CD4-positive, alpha-beta T cell treated with Interferon gamma for 1 hour (primary cell): ENCODE results near the gene EYA3.
A peak's percentile ranks its signal among the peaks of the same experiment; 100 is the strongest.

Experiments
- DNase-seq: peaks from one replicate; pipeline ENCODE4 v3.0.0-alpha.2; 2020

EYA3 gene

DNA sequence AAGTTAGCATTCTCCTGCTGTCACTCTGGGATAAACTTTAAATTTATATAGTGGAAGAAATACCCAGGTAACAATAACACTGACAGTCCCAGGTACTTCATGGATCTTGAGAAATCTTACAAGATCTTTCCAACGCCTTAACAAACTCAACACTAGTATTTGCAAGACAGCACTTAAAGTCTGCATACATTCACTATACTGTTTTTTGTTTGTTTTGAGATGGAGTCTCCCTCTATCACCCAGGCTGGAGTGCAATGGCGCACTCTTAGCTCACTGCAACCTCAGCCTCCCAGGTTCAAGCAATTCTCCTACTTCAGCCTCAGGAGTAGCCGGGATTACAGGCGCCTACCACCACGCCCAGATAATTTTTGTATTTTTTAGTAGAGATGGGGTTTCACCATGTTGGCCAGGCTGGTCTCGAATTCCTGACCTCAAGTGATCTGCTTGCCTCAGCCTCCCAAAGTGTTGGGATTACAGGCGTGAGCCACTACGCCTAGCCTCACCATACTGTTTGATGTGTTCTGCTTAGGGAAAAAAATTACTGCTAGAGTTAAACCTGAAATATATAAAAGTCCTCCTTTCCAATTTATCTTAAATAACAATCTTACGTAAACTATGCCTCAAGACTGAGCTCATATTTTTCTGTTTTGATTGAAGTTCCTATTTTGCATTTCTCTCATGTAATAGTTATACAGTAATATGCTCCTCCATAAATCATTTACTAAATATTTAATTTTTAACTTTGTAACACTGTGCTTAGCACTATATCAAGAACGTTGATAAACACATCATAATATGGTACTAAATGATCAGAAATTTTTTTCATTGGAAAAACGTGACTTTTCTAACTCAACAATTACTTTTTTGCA lies 17.5 kb downstream of the EYA3 start:
- DNase-seq = no peak

DNA sequence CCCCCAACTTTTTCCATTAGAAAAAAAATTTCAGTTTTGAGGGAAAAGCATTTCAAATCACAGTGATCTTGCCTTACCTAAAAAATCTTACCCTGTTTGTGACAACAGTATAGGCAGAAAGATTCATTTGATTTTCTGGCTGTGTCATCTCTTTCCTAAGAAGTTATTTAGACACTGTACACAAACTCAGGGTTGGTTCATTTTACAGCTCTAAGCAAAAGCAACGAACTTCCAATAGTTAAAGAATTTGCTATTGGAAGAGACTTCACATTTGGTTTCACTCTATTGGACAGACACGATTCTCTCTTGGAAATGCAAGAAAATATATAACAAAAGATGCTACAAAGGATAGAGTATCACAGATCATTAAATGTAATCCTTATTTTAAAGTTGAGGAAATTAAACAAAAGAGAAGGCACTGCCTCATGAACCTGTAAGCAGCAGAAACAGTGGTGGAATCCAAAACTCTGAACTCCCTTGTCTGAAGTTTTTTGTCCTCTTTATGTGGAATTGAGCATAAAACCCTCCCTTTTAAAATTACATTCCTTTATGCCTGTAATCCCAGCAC lies 20.8 kb downstream of the EYA3 start:
- DNase-seq = no peak

DNA sequence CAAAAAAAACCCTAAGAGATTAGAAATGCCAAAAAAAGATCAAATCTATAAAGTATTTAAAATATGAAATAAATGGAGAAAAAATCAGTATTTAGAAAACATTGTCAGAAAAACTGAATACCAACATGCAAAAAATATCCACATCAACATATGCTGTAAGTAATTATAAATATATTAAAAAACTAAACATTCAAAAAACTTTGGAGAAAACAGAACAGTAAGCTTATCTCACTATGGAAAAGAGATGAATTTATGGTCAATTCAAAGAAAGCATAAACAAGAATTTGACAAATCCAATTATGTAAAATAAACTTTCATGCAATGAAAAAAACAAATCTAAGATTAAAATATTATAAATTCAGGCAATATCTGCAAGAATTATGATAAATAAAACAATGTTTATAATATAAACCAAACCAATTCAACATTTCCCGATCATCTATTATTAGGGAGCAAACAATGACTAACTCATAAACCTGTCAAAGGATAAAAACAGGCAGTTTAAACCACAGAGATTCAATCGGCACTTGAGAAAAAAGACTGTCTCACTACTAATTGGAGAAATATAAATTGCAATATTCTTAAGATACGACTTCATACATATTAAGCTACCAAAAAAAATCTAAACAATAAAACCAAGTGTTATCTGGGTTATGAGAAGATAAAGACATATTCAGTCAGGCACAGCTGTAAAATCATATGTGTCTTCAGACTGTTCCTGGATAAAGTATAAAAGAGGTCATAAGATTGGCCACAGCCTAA lies 21.8 kb downstream of the EYA3 start:
- no peak for DNase-seq

DNA sequence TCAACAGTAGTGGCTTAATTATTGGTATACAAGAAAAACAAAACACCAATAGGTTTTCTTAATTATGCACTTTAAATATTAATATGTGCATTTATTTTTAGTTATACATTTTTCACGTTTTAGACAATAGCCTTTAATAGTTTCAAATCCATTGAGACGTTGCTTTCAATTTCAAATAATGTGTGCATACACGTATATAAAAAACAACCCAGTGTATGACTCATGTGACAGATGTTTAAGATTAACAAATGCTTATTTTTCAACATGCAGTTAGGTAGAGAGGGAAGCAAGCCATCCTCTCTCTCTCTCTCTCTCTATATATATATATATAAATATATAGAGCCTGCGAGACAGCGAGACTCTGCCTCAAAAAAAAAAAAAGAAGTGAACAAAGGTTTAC lies 24.3 kb downstream of the EYA3 start:
- no peak for DNase-seq

DNA sequence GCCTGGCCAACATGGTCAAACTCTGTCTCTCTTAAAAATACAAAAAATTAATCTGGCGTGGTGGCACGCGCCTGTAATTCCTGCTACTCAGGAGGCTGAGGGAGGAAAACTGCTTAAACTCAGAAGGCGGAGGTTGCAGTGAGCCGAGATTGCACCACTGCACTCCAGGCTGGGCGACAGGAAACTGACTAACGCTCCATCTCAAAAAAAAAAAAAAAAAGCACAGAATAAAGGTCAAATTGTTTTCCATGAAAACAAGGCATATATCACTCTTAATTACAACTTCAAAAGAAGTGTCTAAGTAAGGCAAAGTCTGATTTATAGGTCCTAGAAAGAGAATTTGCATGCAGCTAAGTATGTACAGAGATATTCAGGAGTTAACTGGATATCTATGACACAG lies 25.6 kb downstream of the EYA3 start:
- peak; percentile 16 for DNase-seq

DNA sequence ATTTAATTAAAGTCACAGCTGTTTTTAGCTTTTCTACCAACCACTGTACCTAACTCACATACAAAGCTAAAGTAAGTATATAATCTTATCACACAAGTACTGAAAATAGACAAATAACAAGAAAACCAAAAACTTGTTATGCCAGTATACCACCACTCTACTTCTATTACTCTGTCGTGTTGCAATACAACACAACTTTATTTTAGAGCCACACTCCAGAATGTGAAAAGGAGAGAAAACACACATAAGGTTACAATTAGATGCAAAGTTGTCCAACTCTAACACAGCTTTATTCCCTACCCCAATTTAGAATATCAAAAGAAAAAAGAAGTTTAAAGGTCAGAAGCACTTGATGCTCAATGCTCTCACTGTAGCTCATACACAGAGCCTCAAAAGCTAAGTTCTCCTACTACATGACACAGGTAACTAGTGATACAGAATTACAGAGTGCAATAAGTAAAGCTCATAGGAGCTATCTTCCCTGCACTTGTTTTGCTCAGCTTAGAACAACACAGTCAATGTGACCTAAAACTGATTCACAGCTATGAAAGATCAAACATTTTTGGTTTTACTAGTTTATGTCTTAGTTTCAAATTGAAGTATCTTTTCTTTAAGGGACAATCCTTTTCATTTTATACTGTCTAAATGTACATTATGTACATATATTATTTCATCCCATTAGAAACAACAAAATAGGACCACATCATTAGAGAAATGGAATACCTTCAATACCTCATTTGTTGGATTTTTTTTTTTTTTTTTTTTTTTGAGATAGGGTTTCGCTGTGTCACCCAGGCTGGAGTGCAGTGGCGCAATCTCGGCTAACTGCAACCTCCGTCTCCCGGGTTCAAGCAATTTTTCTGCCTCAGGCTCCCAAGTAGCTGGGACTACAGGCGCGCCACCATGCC lies 29.2 kb downstream of the EYA3 start:
- no peak for DNase-seq

DNA sequence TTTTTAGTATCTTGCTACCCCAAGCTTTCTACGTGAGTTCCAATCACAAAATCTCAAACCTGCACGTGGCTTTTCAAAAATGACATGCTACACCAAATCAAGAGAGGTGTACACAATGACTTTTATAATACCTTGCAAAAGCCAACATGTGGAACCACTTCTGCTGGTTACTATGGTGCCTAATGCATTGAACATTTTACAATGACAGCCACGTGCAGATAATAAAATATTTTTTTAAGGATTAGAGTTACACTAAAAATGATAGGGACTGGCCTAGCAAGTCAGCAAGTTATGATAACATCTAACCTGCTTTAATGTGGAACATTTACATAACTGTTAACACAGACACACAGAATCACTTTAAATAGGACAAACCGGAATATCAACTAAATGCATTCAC lies 30.2 kb downstream of the EYA3 start:
- no peak for DNase-seq

DNA sequence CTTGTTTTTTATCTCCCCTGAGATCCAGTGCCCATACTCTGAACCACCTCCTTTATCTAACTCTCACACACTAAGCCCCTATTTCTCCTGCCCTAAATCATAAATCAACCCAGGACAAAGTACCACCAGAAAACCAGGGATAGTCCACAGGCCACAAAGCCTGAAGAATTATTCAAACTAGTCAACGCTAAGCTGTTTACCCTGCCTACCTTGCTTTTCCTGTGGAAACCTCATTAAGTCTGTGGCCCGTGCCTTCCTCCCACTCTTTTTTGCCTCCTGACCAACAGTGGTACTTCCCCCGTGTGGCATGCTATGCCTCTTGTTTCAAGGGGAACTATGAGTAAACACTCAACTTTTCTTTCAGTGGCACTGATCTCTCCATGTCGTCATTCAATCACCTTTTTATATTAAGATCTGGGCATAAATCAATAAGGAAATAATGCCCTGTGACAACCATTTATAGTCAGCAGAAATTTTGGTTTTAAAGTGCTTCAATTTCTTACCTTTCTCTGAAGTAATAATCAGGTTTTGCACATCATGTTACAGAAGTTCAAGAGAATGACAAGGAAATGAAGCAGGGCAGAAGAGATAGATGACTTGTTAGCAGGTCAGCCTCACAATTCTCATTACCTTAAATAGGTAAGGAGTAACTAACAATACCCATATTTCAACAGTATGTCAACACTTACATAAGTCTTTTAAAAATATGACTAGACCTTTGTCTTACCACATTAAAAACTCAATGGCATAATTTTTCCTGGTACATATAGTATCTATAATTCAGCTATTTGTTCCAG lies 32.1 kb downstream of the EYA3 start:
- peak; percentile 34 for DNase-seq

DNA sequence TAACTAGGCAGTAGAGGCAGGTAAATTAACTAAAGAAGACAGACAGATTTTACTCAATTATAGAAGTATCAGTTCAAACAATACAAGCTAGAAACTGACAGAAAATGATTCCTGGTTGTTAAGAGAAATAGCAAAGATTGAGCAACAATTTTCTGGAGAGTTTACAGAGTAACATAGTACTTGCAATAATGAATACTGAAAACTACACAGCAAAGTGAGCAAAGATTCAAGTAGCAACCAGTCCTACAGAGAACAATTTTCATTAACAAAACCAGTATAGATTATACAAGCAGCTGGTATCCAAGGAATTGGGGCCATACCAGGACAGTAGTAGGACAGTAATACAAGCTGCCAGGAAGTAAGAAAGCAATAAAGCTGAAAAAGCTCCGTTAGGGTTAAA lies 37.6 kb downstream of the EYA3 start:
- DNase-seq = no peak

DNA sequence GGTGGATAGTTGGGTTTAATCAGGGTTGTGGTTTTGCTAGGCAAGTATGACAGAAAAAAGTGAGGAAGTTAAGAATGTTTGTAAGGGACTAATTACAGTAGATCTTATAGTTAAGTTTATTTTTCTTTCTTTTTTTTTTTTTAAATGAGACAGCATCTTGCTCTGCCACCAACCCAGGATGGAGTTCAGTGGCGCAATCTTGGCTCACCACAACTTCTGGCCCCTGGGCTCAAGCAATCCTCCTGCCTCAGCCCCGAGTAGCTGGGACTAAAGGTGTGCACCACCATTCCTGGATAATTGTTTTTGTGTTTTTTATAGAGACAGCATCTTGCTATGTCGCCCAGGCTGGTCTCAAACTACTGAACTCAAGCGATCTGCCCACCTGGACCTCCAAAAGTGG lies 41.7 kb downstream of the EYA3 start:
- no peak for DNase-seq

DNA sequence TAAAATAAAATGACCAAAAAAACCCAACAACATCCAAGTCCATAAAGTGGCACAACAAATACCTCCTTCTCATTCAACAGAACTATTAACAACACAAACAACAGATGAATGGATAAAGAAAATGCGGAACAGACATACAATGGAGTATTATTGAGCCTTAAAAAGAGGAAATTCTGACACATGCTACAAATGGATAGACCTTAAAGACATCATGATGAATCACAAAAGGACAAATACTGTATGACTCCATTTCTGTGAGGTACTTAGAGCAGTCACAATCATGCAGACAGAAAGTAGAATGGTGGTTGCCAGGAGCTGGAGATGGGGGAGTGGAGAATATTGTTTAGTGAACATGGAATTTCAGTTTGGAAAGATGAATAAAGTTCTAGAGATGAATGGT lies 42.6 kb downstream of the EYA3 start:
- no peak for DNase-seq

DNA sequence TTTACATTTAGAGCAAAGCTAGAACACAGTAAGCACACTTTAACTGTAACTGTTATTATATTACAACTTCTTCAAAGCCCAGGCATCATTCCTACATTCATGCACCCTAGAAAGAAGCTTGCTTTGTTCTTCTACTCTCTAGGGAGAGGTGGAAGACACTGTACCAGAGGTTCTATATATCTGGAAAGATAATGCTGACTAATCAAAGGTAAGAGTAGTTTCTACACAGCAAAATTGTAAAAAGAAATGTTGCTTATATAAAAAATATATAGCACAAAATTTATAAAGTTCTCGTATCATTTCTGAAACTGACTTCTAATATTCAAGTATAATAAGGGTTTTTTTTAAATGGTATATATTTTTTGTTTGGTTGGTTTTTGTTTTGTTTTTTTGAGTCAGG lies 44.0 kb downstream of the EYA3 start:
- DNase-seq = no peak

DNA sequence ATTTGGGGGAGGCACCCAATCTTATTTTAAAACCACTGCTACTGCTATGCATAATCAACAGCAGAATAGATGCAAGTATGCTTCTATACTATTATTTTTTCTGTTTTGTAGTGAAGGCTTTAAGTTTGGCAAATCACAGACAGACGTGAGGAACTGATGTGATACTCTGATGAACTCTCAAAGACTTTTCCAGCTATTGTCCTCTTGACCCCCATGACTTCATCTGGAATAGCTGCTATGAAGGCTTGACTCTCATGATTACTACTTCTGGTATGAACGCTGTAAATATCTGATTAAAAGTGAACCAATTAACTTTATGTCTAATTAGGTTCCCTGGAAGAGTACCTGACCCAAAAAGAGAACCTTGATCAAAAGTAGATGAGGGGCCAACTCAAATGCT lies 49.1 kb downstream of the EYA3 start:
- DNase-seq = no peak

DNA sequence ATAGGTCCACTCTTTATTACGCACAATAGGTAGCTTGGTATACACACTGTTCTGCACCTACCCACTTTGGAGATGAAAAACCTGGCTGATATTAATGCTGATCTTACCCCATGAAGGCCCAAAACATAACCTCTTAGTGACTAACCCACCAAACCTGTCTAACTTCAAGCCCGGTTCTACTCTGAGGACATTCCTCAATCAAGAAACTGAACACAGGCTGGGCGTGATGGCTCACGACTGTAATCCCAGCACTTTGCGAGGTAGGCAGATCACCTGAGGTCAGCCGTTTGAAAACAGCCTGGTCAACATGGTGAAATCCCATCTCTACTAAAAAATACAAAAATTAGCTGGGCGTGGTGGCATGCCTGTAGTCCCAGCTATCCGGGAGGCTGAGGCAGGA lies 50.5 kb downstream of the EYA3 start:
- no peak for DNase-seq

DNA sequence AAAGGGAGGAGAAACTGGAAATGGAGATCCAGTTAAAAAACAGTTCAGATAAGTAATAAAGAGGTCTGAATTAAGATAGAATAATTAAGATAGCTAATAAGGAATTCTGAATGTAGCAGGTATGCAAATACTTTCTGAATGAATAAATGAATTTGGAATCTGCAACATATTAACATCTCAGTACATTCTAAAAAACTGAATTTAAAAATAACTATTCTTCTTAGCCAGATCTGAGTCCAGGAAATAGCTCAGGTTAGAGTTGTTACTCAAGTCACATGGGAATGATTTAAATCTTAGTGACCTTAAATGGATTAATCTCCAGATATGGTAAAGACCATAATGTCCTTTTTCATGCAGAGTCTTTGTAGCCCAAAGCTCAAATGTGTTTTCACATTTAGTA lies 51.2 kb downstream of the EYA3 start:
- DNase-seq = no peak

DNA sequence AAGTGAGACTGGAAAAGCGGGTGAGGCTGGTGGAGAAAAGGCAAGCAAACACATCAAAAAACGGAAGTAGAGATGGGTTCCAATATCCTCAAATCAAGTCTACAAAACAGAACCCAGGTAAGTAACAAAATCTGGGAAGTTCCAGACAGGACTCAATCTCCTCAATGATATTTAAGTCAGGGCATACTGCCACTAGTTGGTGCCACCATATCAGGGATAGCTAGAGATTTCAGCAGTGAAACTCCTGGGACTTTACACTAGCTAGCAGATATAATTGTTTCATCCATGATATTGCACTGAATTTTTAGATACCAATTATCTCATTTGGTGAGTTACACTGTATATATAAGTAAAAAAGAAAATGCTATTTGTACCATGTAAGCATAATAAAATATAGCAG lies 52.0 kb downstream of the EYA3 start:
- no peak for DNase-seq

DNA sequence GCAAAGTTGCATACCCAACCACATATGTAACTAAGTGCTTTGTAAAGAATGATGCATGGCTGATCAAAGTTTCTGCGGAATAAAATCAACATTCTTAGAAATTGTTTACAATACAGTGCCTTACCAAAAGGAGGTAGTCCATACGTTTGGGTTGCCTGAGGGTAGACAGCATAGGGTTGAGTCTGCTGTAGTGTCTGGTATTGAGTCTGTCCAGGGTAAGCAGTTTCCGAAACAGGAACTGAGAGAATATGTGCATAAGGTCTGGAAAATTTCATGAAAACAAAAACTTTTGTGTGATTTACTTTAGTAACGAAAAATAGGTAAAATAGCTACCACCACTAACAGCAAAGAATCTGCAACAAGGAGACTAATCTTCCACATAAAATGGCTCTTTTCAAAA lies 53.0 kb downstream of the EYA3 start:
- no peak for DNase-seq

DNA sequence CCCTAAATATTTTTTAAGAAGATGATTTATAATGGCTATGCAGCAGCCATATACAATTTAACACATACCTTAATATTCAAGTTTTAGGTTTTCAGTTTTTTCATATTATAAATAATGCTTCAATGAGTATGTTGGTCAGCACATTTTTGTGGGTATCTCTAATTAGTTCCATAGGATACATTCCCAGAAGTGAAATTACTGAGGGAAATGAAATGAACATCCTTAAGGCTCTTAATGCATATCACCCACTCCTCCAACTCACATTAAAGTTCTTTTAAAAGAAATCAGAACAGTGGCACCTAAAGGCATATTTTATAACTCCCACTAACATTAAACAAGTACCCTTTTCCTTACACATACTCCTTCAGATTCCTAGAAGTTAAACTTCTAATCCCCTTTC lies 56.1 kb downstream of the EYA3 start:
- no peak for DNase-seq

DNA sequence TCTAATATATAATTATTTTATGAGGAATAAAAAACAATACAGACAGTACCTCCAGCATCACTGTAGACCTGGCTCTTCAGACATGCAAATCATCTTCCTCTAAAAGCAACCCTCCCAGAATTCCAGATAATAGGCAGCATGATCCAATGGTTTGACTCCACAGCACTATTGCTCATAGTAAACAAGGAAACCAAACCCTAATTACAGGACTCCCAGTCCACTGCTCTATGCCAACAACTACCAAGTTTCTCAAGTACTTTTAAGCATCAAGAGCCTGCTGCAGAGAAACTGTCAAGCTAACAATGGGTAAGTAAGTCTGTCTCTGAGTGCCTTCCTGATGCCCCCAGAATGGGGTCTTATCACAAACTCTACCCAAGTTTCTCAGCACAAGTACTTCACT lies 57.2 kb downstream of the EYA3 start:
- DNase-seq = no peak

DNA sequence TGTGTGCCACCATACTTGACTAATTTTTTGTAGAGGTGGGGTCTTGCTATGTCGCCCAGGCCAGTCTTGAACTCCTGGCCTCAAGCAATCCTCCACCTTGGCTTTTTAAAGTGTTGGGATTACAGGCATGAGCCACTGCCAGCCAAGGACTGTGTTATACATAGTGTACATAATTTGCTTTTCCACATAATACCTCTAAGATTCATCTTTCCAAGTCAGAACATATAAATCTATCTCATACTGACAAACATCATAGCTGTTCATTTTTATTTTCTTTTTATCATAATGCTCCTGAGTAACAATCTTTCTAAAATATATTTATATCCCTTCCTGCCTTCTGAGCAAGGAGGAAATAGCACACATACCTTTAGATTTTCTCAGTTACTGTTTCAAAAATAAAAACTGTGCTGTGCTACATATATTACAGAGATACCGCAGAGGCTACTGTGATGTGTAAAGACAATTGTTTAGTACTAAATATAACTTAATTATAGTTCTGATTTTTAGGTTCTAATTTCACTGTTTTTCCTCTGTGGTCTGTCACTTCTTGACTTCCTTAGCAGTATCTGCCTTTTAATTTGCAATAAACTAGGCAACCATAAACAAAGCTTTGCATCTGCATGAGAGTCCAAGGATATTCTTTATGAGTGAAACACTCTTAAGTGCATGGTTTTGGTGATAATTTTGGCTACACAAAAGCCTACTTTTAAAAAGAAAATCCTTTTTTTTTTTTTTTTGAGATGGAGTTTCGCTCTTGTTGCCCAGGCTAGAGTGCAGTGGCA lies 59.3 kb downstream of the EYA3 start:
- no peak for DNase-seq

DNA sequence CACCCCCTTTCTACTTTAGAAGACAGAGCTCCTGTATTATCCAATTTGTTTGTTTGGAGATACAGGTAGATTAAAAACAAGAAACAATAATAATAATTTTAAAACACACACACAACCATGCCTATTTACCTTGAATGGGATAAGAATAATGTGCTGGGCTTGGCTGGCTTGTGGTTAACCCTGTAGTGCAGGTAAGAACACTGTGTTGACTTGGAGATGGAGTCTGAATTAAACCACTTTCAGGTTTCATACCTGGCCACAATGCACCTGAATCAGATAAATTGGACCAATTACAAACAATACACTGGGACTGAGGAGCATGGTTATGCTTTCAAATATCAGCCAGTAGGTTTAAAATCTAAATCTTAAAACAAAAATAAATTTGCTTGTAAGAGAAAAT lies 60.8 kb downstream of the EYA3 start:
- DNase-seq = no peak
